D721Med (cell line): ENCODE results near the gene CPNE7.
"Not testable (repeated sequence)": the region's sequence is repeated elsewhere in the genome, so short reads cannot be mapped to it uniquely, and the experiment has no call there.

ENCODE experiments used
- DNase-seq: peaks from one replicate; pipeline ENCODE4 v3.0.0; 2011; ENCODE audit warnings: low spot score; ENCODE audit not compliant: insufficient read length
- FAIRE-seq: peaks from 2 replicates; lab custom pipeline; 2011; peaks lifted over from hg19 to GRCh38; lab: Jason Lieb, UNC
- CTCF ChIP-seq: IDR thresholded peaks from 2 replicates; pipeline ENCODE4 v1.5.1; 2012; ENCODE audit warnings: mild to moderate bottlenecking, control low read depth; ENCODE audit not compliant: insufficient read depth; ENCODE audit errors: missing control alignments

Gene CPNE7

GRCh38 chr16:89586853-89587252, 11.3 kb downstream of the CPNE7 start:
- no peak for DNase-seq
- FAIRE-seq: no peak

GRCh38 chr16:89587676-89588075, 12.1 kb downstream of the CPNE7 start:
- not testable (repeated sequence) for FAIRE-seq, DNase-seq

More at GRCh38 chr16:89586853-89587252, 11.3 kb downstream of the CPNE7 start:
- TF ChIP-seq CTCF: no peak

DNA sequence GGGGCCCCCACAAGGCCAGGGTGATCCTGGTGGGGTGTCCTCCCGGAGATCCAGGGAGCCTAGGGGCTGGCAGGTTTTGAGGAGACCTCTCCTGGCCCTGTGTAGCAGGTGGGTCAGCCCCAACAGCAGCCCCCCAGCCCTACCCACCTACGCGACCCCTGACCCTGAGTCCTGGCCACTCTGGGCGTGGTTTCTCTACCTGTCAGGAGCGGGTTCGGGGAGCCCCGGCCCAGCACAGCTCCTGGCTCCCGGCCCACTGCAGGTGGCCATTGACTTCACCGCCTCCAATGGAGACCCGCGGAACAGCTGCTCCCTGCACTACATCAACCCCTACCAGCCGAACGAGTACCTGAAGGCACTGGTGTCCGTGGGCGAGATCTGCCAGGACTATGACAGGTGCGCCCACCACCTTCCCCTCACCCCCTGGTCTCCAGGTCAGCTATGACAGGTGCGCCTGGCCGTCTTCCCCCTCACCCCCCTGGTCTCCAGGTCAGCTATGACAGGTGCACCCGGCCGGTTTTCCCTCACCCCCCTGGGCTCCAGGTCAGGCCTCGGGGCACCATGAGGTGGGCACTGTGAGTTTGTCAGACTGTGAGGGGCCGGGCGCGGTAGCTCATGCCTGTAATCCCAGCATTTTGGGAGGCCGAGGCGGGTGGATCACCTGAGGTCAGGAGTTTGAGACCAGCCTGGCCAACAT, 13.0 kb downstream of the CPNE7 start:
- FAIRE-seq (no peak), DNase-seq (no peak)
- no peak for TF ChIP-seq CTCF

GRCh38 chr16:89589241-89589926, 13.8 kb downstream of the CPNE7 start:
- no peak for DNase-seq
- TF ChIP-seq CTCF: no peak
- FAIRE-seq: no peak

- no peak for TF ChIP-seq CTCF
- DNase-seq (no peak), FAIRE-seq (no peak)
Measured at GRCh38 chr16:89593841-89594240, 18.3 kb downstream of the CPNE7 start.

DNA sequence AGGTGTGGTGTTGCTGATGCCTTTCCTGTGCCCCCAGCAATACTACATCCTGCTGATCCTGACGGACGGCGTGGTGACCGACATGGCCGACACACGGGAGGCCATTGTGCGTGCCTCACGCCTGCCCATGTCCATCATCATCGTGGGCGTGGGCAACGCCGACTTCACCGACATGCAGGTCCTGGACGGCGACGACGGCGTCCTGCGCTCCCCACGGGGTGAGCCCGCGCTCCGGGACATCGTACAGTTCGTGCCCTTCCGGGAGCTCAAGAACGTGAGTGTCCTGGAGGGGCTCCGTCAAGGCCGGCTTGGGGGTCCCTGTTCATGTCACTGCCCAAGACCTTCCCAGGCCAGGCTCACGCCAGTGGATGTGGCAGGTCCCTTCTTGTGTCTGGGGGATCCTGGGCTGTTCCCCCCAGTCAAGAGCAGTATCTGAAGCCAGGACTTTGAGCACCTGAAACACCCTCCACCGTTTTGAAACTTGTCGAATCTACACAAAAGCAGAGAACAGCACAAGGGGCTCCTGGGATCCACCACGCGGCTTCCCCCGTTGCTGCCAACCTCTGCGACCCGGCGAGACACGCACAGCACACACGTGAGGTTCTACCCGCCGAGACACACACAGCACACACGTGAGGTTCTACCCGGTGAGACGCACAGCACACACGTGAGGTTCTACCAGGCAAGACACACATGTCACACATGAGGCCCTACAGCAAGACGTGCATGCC, 19.9 kb downstream of the CPNE7 start:
- DNase-seq: no peak
- no peak for FAIRE-seq
- no peak for TF ChIP-seq CTCF

GRCh38 chr16:89596061-89596689, 20.6 kb downstream of the CPNE7 start:
- FAIRE-seq (no peak), DNase-seq (no peak)
- no peak for TF ChIP-seq CTCF
